Measurements from ENCODE around the gene FYCO1.

DNA sequence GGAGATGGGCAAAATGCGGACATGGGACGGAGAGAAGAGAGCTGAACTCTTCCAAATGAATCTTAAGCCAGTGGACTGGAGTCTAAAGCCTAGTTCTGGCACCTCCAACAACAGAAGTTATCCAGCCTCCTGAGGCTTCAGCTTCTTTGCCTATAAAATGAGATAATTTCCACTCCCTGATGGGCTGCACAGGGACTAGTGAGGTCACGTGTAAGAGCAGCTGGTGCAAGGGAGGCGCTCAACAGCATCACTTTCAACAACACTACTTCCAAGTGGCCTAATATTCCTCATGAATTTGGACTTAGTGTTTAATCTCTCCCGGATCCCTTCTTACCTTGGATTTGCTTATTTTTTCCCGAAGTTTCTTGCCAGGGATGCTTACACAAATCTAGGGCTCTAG lies 43.7 kb downstream of the FYCO1 start:
- TF ChIP-seq CEBPB (IDR thresholded peaks at IDR 0.05; ENCODE audit: low read depth, low read length) (no peak), SIN3A (conservative IDR thresholded peaks at IDR 0.05 in 1 of 2, IDR thresholded peaks at IDR 0.05 in 1 of 2; ENCODE audit: low read depth in 1 of 2, low read length in 2 of 2) (no peak), SAP30 (IDR thresholded peaks at IDR 0.05; ENCODE audit: insufficient read depth, insufficient replicate concordance, low read length) (no peak), EP300 (IDR thresholded peaks at IDR 0.05; ENCODE audit: borderline replicate concordance in 1 of 2, low read depth in 2 of 2, low read length in 2 of 2) (no peak), RNF2 (IDR thresholded peaks at IDR 0.05; ENCODE audit: borderline replicate concordance, low read depth, low read length, missing control alignments, poor library complexity, severe bottlenecking) (no peak), EZH2 (IDR thresholded peaks at IDR 0.05; ENCODE audit: low read depth, low read length, severe bottlenecking) (no peak), JUN (IDR thresholded peaks at IDR 0.05; ENCODE audit: low read depth, low read length) (no peak), CHD2 (IDR thresholded peaks at IDR 0.05; ENCODE audit: low read length) (no peak)
- TF ChIP-seq, protein P1, sequence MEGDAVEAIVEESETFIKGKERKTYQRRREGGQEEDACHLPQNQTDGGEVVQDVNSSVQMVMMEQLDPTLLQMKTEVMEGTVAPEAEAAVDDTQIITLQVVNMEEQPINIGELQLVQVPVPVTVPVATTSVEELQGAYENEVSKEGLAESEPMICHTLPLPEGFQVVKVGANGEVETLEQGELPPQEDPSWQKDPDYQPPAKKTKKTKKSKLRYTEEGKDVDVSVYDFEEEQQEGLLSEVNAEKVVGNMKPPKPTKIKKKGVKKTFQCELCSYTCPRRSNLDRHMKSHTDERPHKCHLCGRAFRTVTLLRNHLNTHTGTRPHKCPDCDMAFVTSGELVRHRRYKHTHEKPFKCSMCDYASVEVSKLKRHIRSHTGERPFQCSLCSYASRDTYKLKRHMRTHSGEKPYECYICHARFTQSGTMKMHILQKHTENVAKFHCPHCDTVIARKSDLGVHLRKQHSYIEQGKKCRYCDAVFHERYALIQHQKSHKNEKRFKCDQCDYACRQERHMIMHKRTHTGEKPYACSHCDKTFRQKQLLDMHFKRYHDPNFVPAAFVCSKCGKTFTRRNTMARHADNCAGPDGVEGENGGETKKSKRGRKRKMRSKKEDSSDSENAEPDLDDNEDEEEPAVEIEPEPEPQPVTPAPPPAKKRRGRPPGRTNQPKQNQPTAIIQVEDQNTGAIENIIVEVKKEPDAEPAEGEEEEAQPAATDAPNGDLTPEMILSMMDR (IDR thresholded peaks at IDR 0.05; ENCODE audit: control extremely low read depth in 1 of 3, insufficient read depth in 1 of 3, low read depth in 1 of 3, low read length in 3 of 3) = no peak
